ENCODE results near the gene SPTB. TPM values are rescaled to one million over a fixed set of nuclear protein-coding genes. Genes with fewer than 3 reads are reported as not detected.

The SPTB gene
- total and polyA plus RNA-seq, 9 donors: 0.28 to 1.4 (median 0.68) TPM

DNA sequence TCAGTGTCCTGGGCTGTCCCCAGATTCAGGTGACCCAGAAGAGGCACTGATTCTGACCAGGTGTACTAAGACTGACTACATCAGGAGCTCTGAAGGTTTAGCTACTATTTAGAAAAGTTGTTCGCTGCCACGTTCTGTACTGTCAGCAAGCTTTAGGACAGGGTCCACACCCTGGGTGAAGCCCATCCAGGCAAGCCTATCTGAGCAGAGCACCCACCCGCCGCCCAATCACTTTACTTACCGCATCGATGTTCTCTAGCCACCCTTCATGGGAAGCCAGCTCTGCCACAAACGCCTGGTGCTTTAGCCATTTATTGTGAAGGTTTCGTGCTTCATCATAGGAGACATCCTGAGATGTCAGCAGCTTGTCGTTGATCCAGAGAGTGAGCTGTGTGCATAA, 95.7 kb downstream of the SPTB start:
- H3K4me1 ChIP-seq (ENCODE audit: insufficient read depth): no peaks in the 10 kb centered on the region
- no peak for DNase-seq
- H3K36me3 ChIP-seq: no peaks in the 10 kb centered on the region
- TF ChIP-seq POLR2A (IDR thresholded peaks at IDR 0.05): no peak
- no peak for TF ChIP-seq CTCF (IDR thresholded peaks at IDR 0.05)
- TF ChIP-seq EP300 (IDR thresholded peaks at IDR 0.05): no peak
- intact Hi-C loops (cut with DNase I): no loop called here
- 94 to 98% (median 94%) methylated on average over 9 of the region's 9 CpGs for WGBS, 3 donors
- H3K4me3 ChIP-seq: no peak overlapping the region
- H3K27me3 ChIP-seq: no peaks in the 10 kb centered on the region
- H3K9me3 ChIP-seq: no peaks in the 10 kb centered on the region
- no peak overlapping the region for H3K27ac ChIP-seq

DNA sequence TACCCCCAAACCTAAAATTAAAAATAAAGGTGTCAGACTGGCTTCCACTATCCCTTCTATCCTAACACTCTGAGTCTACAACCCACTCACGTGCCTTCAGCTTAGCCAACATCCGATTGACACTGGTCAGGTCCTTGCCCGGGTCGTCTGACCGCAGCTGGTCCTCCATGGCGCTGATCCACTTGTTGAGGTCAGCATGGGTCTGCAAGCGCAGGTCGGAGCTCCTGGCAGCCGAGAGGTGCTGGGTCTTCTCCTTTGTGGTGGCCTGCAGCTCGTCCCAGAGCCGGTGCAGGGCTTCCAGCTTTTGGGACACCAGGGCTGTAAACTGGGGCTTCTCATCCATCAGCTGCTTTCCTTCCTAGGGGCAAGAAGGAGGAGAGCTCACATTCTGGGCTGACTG, 97.5 kb downstream of the SPTB start:
- Histone ChIP-seq H3K4me1 (ENCODE audit: insufficient read depth) (no peaks in the 10 kb centered on the region), H3K27ac (no peak overlapping the region), H3K36me3 (no peaks in the 10 kb centered on the region), H3K9me3 (no peaks in the 10 kb centered on the region), H3K4me3 (no peak overlapping the region), H3K27me3 (no peaks in the 10 kb centered on the region)
- DNase-seq: no peak
- TF ChIP-seq CTCF (IDR thresholded peaks at IDR 0.05): no peak
- no peak for TF ChIP-seq POLR2A (IDR thresholded peaks at IDR 0.05)
- no peak for TF ChIP-seq EP300 (IDR thresholded peaks at IDR 0.05)
- intact Hi-C loops (cut with DNase I): no loop called here
- WGBS, 3 donors: 79 to 92% (median 82%) methylated on average over 11 of the region's 11 CpGs

DNA sequence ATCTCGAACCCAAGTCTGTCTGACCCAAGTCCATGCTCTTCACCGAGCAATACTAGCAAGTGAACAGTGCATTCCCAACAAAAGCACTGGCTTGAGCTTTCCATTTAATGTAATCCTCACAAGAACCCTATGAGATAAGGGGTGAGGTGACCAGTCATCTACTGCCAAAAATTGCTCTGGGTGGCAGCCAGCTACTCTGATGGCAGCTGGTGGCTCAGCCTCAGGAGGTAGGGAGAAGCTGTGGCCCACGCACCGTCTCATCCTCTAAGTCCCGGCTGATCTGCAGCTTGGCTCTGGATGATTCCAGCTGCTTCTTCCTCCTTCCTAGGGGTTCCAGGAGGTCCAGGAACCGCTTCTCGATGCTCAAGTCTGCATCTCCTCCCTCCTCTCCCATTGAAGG, 100.2 kb downstream of the SPTB start:
- no peaks in the 10 kb centered on the region for H3K4me1 ChIP-seq (ENCODE audit: insufficient read depth)
- no peak for DNase-seq
- intact Hi-C loops (cut with DNase I): no loop called here

DNA sequence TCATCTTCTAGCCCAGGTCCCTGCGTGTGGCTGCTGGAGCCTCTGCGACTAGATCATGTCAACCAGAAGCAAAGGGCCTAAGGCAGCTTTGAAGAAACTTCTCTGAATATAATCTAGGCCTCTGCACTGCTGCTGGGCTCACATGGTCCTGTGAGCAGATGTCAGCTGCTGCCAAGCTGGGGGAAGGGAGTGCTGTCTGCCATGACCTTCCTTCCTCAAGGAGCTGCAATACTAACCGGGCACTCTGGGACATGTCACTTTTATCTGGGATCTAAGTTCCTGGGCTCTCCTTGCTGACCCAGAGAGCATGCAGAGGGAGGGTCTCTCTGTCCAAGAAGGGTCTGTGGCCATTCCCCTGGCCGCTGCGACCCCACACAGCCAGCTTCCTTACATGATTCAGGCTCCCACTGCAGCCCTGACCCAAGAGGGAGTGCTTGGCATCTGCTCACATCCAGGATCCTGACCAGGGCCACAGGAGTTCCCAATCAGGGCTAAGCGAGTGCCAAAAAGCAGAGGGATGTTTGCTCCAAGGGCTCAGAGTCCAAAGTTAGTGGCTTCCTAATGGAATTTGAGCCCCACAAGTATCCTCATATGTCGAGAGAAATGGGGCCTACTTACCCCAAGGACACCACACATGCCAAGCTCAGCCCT, 101.5 kb downstream of the SPTB start:
- Histone ChIP-seq H3K27me3 (no peaks in the 10 kb centered on the region), H3K36me3 (no peaks in the 10 kb centered on the region), H3K4me3 (no peak overlapping the region), H3K27ac (no peak overlapping the region), H3K9me3 (no peaks in the 10 kb centered on the region), H3K4me1 (ENCODE audit: insufficient read depth) (no peaks in the 10 kb centered on the region)
- TF ChIP-seq POLR2A (IDR thresholded peaks at IDR 0.05) (no peak), CTCF (IDR thresholded peaks at IDR 0.05) (no peak), EP300 (IDR thresholded peaks at IDR 0.05) (no peak)
- intact Hi-C loops (cut with DNase I): no loop called here
- peak in 1 of 5 donors; percentile 33 for DNase-seq
- 60 to 70% (median 64%) methylated on average over 7 of the region's 7 CpGs for WGBS, 3 donors

More for the DNA sequence above, 100.2 kb downstream of the SPTB start:
- no peaks in the 10 kb centered on the region for H3K9me3 ChIP-seq
- no peak overlapping the region for H3K27ac ChIP-seq
- no peak for TF ChIP-seq CTCF (IDR thresholded peaks at IDR 0.05)
- no peak for TF ChIP-seq POLR2A (IDR thresholded peaks at IDR 0.05)
- no peak for TF ChIP-seq EP300 (IDR thresholded peaks at IDR 0.05)
- H3K4me3 ChIP-seq: no peak overlapping the region
- H3K36me3 ChIP-seq: no peaks in the 10 kb centered on the region
- H3K27me3 ChIP-seq: no peaks in the 10 kb centered on the region
- 75 to 81% (median 80%) methylated on average over 7 of the region's 7 CpGs for WGBS, 3 donors
